ENCODE data around the gene MPDU1.

MPDU1 gene

GRCh38 chr17:7583253-7584109 lies at the start of gene MPDU1:
MPDU1 (plus strand) TSS chr17:7583852; CDS start chr17:7583863, 11 bp downstream.
- Histone ChIP-seq H3K36me3 (ENCODE audit: insufficient read depth, low read depth, low read length) (peaks cover 42% of the 10 kb centered on the region), H3K9ac (ENCODE audit: low read depth, low read length) (peak within 1 kb of the TSS; percentile 97), H3K9me3 (ENCODE audit: insufficient read depth, low read depth, low read length) (no peaks in the 10 kb centered on the region), H3K4me3 (ENCODE audit: low read length) (peak within 1 kb of the TSS; percentile 93), H3K27me3 (ENCODE audit: insufficient read depth, low read length) (no peaks in the 10 kb centered on the region), H3K27ac (ENCODE audit: low read length) (peak within 1 kb of the TSS; percentile 98), H3K4me1 (ENCODE audit: insufficient read depth, low read length) (peaks cover 14% of the 10 kb centered on the region; the same call in 1 of the 2 replicates)

- peaks cover 3% of the 10 kb centered on the region; the same call in 1 of the 2 replicates for H3K9me3 ChIP-seq (ENCODE audit: insufficient read depth, low read depth, low read length)
- no peak overlapping the region for H3K27ac ChIP-seq (ENCODE audit: low read length)
- 0 out of 2 replicates have a peak, but pooled peaks cover 2% of the 10 kb centered on the region for H3K27me3 ChIP-seq (ENCODE audit: insufficient read depth, low read length)
- H3K9ac ChIP-seq (ENCODE audit: low read depth, low read length): no peak overlapping the region
- no peak overlapping the region for H3K4me3 ChIP-seq (ENCODE audit: low read length)
- H3K36me3 ChIP-seq (ENCODE audit: insufficient read depth, low read depth, low read length): no peaks in the 10 kb centered on the region
- no peaks in the 10 kb centered on the region for H3K4me1 ChIP-seq (ENCODE audit: insufficient read depth, low read length)
These were observed 45.6 kb upstream of the MPDU1 start for GRCh38 chr17:7538050-7538449.

GRCh38 chr17:7538891-7539545 lies 44.6 kb upstream of the MPDU1 start:
- Histone ChIP-seq H3K9me3 (ENCODE audit: insufficient read depth, low read depth, low read length) (peaks cover 3% of the 10 kb centered on the region; the same call in 1 of the 2 replicates), H3K36me3 (ENCODE audit: insufficient read depth, low read depth, low read length) (no peaks in the 10 kb centered on the region), H3K4me1 (ENCODE audit: insufficient read depth, low read length) (no peaks in the 10 kb centered on the region), H3K27ac (ENCODE audit: low read length) (no peak overlapping the region), H3K9ac (ENCODE audit: low read depth, low read length) (no peak overlapping the region), H3K27me3 (ENCODE audit: insufficient read depth, low read length) (peaks cover 12% of the 10 kb centered on the region; the same call in 1 of the 2 replicates), H3K4me3 (ENCODE audit: low read length) (no peak overlapping the region)

GRCh38 chr17:7541074-7541621 lies 42.5 kb upstream of the MPDU1 start:
- H3K4me3 ChIP-seq (ENCODE audit: low read length): no peak overlapping the region
- H3K9me3 ChIP-seq (ENCODE audit: insufficient read depth, low read depth, low read length): peaks cover 3% of the 10 kb centered on the region; the same call in 1 of the 2 replicates
- no peaks in the 10 kb centered on the region for H3K36me3 ChIP-seq (ENCODE audit: insufficient read depth, low read depth, low read length)
- H3K9ac ChIP-seq (ENCODE audit: low read depth, low read length): no peak overlapping the region
- no peaks in the 10 kb centered on the region for H3K4me1 ChIP-seq (ENCODE audit: insufficient read depth, low read length)
- H3K27me3 ChIP-seq (ENCODE audit: insufficient read depth, low read length): peaks cover 12% of the 10 kb centered on the region; the same call in 1 of the 2 replicates
- no peak overlapping the region for H3K27ac ChIP-seq (ENCODE audit: low read length)

GRCh38 chr17:7544911-7545310 lies 38.7 kb upstream of the MPDU1 start:
- Histone ChIP-seq H3K9ac (ENCODE audit: low read depth, low read length) (no peak overlapping the region), H3K4me3 (ENCODE audit: low read length) (no peak overlapping the region), H3K9me3 (ENCODE audit: insufficient read depth, low read depth, low read length) (no peaks in the 10 kb centered on the region), H3K27me3 (ENCODE audit: insufficient read depth, low read length) (peaks cover 32% of the 10 kb centered on the region), H3K4me1 (ENCODE audit: insufficient read depth, low read length) (no peaks in the 10 kb centered on the region), H3K27ac (ENCODE audit: low read length) (no peak overlapping the region), H3K36me3 (ENCODE audit: insufficient read depth, low read depth, low read length) (no peaks in the 10 kb centered on the region)

GRCh38 chr17:7548585-7549400 lies 34.9 kb upstream of the MPDU1 start, which contains the start of gene TNFSF12:
TNFSF12 (plus strand) TSS chr17:7549058; CDS start chr17:7549154, 96 bp downstream.
- H3K9ac ChIP-seq (ENCODE audit: low read depth, low read length): peak within 1 kb of the TSS; percentile 50; the same call in 1 of the 2 replicates

GRCh38 chr17:7549401-7550055 lies 34.1 kb upstream of the MPDU1 start:
- no peaks in the 10 kb centered on the region for H3K4me1 ChIP-seq (ENCODE audit: insufficient read depth, low read length)
- no peaks in the 10 kb centered on the region for H3K36me3 ChIP-seq (ENCODE audit: insufficient read depth, low read depth, low read length)
- peaks cover 20% of the 10 kb centered on the region; the same call in 1 of the 2 replicates for H3K27me3 ChIP-seq (ENCODE audit: insufficient read depth, low read length)
- H3K27ac ChIP-seq (ENCODE audit: low read length): no peak overlapping the region
- H3K9ac ChIP-seq (ENCODE audit: low read depth, low read length): no peak overlapping the region
- H3K9me3 ChIP-seq (ENCODE audit: insufficient read depth, low read depth, low read length): no peaks in the 10 kb centered on the region
- peak overlapping the region; percentile 77; the same call in 1 of the 2 replicates for H3K4me3 ChIP-seq (ENCODE audit: low read length)

More at GRCh38 chr17:7548585-7549400, 34.9 kb upstream of the MPDU1 start, which contains the start of gene TNFSF12:
- H3K4me1 ChIP-seq (ENCODE audit: insufficient read depth, low read length): no peaks in the 10 kb centered on the region
- no peaks in the 10 kb centered on the region for H3K9me3 ChIP-seq (ENCODE audit: insufficient read depth, low read depth, low read length)
- peak within 1 kb of the TSS; percentile 77 for H3K4me3 ChIP-seq (ENCODE audit: low read length)
- no peaks in the 10 kb centered on the region for H3K36me3 ChIP-seq (ENCODE audit: insufficient read depth, low read depth, low read length)
- H3K27me3 ChIP-seq (ENCODE audit: insufficient read depth, low read length): peaks cover 23% of the 10 kb centered on the region; the same call in 1 of the 2 replicates
- no peak within 1 kb of the TSS for H3K27ac ChIP-seq (ENCODE audit: low read length)

- H3K4me3 ChIP-seq (ENCODE audit: low read length): no peak overlapping the region
- no peaks in the 10 kb centered on the region for H3K36me3 ChIP-seq (ENCODE audit: insufficient read depth, low read depth, low read length)
- no peak overlapping the region for H3K27ac ChIP-seq (ENCODE audit: low read length)
- peaks cover 20% of the 10 kb centered on the region; the same call in 1 of the 2 replicates for H3K27me3 ChIP-seq (ENCODE audit: insufficient read depth, low read length)
- H3K4me1 ChIP-seq (ENCODE audit: insufficient read depth, low read length): no peaks in the 10 kb centered on the region; the same call in 1 of the 2 replicates
- no peak overlapping the region for H3K9ac ChIP-seq (ENCODE audit: low read depth, low read length)
- H3K9me3 ChIP-seq (ENCODE audit: insufficient read depth, low read depth, low read length): no peaks in the 10 kb centered on the region
These were observed 33.3 kb upstream of the MPDU1 start for GRCh38 chr17:7550344-7550743.

GRCh38 chr17:7551396-7551795 lies 32.3 kb upstream of the MPDU1 start:
- no peak overlapping the region for H3K27ac ChIP-seq (ENCODE audit: low read length)
- H3K27me3 ChIP-seq (ENCODE audit: insufficient read depth, low read length): peaks cover 20% of the 10 kb centered on the region; the same call in 1 of the 2 replicates
- H3K36me3 ChIP-seq (ENCODE audit: insufficient read depth, low read depth, low read length): no peaks in the 10 kb centered on the region
- H3K9ac ChIP-seq (ENCODE audit: low read depth, low read length): no peak overlapping the region
- H3K9me3 ChIP-seq (ENCODE audit: insufficient read depth, low read depth, low read length): no peaks in the 10 kb centered on the region
- H3K4me3 ChIP-seq (ENCODE audit: low read length): no peak overlapping the region
- no peaks in the 10 kb centered on the region; the same call in 1 of the 2 replicates for H3K4me1 ChIP-seq (ENCODE audit: insufficient read depth, low read length)

- Histone ChIP-seq H3K27me3 (ENCODE audit: insufficient read depth, low read length) (peaks cover 15% of the 10 kb centered on the region; the same call in 1 of the 2 replicates), H3K36me3 (ENCODE audit: insufficient read depth, low read depth, low read length) (no peaks in the 10 kb centered on the region), H3K9me3 (ENCODE audit: insufficient read depth, low read depth, low read length) (no peaks in the 10 kb centered on the region), H3K4me3 (ENCODE audit: low read length) (no peak overlapping the region), H3K27ac (ENCODE audit: low read length) (no peak overlapping the region), H3K9ac (ENCODE audit: low read depth, low read length) (no peak overlapping the region), H3K4me1 (ENCODE audit: insufficient read depth, low read length) (peaks cover 7% of the 10 kb centered on the region)
These were observed 31.0 kb upstream of the MPDU1 start for GRCh38 chr17:7552621-7553051.
